Skeletal muscle satellite cell (primary cell): ENCODE data around the gene TMEM108.

Experiments used
- H3K27me3 ChIP-seq: 2 replicates; pipeline ENCODE4 v1.7.0; 2013; ENCODE audit warnings: low read length; ENCODE audit not compliant: control insufficient read depth, insufficient read depth
- H3K36me3 ChIP-seq: 2 replicates; pipeline ENCODE4 v1.7.0; 2013; ENCODE audit warnings: mild to moderate bottlenecking, control low read depth, low read length; ENCODE audit not compliant: insufficient read depth
- H3K4me1 ChIP-seq: 2 replicates; pipeline ENCODE4 v1.7.0; 2013; ENCODE audit warnings: low read length; ENCODE audit not compliant: control insufficient read depth, insufficient read depth
- H3K4me2 ChIP-seq: 2 replicates; pipeline ENCODE4 v1.7.0; 2013; ENCODE audit warnings: mild to moderate bottlenecking, low read length
- H3K4me3 ChIP-seq: 2 replicates; pipeline ENCODE4 v1.7.0; 2013; ENCODE audit warnings: low read length
- H3K9ac ChIP-seq: 2 replicates; pipeline ENCODE4 v1.7.0; 2013; ENCODE audit warnings: mild to moderate bottlenecking, low read depth, low read length, moderate library complexity
- H3K9me3 ChIP-seq: replicated peaks from 2 replicates; pipeline ENCODE4 v1.7.0; 2013; ENCODE audit warnings: mild to moderate bottlenecking, control low read depth, low read length

Gene TMEM108

DNA sequence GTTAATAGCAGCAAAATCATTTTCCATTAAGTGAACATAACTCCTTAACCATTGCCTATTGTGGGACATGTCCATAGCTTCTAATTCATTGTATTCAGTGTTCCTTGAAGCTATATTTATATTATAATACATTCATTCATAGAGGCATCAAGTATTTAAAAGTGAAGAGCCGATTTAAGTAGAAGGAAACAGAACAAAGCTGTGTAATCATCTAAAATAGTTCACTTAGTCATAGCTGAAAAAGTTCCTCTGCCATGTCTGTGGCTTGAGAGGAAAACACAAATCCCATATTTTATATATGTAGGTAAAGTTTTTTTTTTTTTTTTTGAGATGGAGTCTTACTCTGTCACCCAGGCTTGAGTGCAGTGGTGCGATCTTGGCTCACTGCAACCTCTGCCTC, 54.5 kb downstream of the TMEM108 start:
- Histone ChIP-seq H3K36me3 (no peaks in the 10 kb centered on the region), H3K9me3 (no peaks in the 10 kb centered on the region), H3K9ac (no peak overlapping the region), H3K4me1 (peaks cover 11% of the 10 kb centered on the region), H3K27me3 (no peaks in the 10 kb centered on the region), H3K4me2 (no peak overlapping the region), H3K4me3 (no peak overlapping the region)

DNA sequence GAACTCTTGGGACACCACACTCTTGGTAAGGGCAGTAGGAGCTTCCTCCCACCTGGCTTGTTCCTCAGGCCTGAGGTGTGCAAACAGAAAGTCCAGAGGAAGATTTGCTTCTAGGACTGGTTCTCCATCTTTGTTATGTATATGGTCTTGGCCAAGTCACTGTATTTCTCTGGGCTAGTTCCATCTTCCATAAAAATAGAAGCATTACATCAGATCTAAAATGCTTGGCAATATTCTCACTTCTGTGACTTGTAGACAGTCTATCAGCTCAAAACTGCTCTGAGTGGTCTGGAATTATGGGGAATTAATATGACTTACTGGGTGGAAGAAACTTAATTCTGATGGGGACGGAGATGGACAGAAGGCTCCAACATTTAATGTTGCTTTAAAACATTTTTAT, 55.2 kb downstream of the TMEM108 start:
- no peak overlapping the region for H3K4me2 ChIP-seq
- no peaks in the 10 kb centered on the region for H3K36me3 ChIP-seq
- H3K27me3 ChIP-seq: no peaks in the 10 kb centered on the region
- H3K4me3 ChIP-seq: no peak overlapping the region
- peaks cover 11% of the 10 kb centered on the region for H3K4me1 ChIP-seq
- H3K9ac ChIP-seq: no peak overlapping the region
- H3K9me3 ChIP-seq: no peaks in the 10 kb centered on the region

DNA sequence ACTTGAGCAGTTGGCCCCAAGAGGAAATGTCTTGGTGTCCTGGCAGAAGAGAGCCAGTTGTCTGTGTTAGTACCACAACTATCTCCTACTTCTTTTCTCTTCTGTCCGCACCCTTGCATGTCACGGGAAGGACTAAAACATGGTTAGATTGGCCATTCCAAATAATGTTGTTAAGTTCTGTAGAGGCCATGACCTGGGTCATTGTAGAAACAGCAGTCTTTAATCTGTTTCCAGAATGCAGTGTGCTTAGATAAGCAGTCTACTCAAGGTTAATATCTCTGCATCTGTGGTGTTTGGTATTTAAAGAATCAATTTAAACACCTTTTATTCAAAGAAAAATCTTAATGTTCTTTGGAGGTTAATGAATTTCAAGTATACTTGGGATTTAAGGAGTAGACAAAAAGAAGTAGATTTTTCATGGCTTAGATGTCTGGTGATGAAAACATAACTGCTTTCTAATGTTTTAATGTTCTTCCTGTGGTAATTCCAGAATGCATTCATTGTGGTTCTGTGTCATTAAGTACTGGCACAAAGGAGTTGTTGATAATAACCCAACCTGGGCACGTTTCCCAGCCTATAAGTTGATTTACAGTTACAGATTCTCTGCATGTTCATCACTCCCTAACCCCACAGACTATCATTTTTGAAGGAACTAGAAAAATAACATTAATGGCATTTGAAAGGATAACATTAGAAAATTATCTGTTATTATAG, 58.9 kb downstream of the TMEM108 start:
- Histone ChIP-seq H3K36me3 (no peaks in the 10 kb centered on the region), H3K4me3 (no peak overlapping the region), H3K4me2 (no peak overlapping the region), H3K27me3 (no peaks in the 10 kb centered on the region), H3K9ac (no peak overlapping the region), H3K4me1 (peaks cover 11% of the 10 kb centered on the region), H3K9me3 (no peaks in the 10 kb centered on the region)

DNA sequence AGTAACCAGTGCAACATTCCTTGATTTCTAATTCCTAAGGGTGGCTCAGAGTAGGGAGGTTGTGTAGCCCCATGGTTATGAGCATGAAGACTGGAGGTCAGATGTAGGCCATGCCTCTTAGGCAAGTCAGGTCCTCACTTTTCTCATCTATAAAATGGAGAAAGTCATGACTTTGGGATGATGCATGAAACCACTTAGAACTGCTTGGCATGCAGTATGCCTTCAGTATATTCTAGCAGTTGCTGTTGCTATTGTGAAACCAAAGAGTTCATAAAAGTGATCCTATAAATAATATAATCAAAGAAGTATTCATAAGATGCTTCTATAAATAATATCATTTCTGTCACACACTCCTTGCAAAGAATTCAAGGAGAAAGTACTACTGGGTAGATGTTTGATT, 65.5 kb downstream of the TMEM108 start:
- Histone ChIP-seq H3K4me2 (no peak overlapping the region), H3K9me3 (no peaks in the 10 kb centered on the region), H3K4me3 (no peak overlapping the region), H3K9ac (no peak overlapping the region), H3K4me1 (peaks cover 10% of the 10 kb centered on the region), H3K36me3 (no peaks in the 10 kb centered on the region), H3K27me3 (no peaks in the 10 kb centered on the region)

DNA sequence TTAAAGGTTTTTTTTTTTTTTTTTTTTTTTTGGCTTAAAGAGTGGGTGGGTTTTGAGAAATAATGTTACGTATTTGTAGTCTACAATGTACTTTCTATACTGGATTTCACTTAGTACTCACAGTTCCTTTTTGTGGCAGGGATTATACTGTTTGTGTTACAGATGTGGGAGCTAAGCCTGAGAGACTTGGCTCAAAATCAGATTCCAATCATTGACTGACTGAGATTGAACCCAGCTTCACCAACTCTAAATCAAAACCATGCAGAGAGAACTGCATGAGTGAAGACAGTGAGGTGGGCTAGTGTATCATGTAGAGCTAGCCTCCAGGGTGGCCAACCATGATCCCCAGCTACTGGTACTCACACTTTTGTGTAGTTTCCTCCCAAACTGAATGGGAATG, 68.0 kb downstream of the TMEM108 start:
- no peaks in the 10 kb centered on the region for H3K27me3 ChIP-seq
- no peaks in the 10 kb centered on the region for H3K9me3 ChIP-seq
- H3K4me2 ChIP-seq: no peak overlapping the region
- no peaks in the 10 kb centered on the region for H3K36me3 ChIP-seq
- H3K4me1 ChIP-seq: peaks cover 10% of the 10 kb centered on the region
- no peak overlapping the region for H3K4me3 ChIP-seq
- H3K9ac ChIP-seq: no peak overlapping the region

DNA sequence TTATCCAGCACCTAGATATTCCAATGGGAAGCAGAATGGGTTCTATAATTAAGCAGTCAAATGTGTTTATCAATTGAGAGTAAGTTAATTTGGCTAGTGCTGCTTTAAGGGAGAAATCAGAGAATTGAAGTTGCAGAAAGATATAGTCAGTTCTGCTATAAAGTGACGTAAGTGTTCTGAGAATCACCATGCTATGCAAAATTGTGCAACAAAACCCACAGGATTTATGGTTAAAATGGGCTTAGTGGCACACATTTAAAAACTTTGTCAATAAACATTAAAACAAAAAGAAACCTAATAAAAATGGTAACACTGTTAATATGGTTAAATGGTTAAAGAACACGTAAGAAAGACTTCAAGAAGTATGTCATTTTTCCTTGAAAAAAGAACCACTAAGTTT, 74.5 kb downstream of the TMEM108 start:
- peak overlapping the region; percentile 40 for H3K4me2 ChIP-seq
- no peaks in the 10 kb centered on the region for H3K9me3 ChIP-seq
- H3K4me1 ChIP-seq: peaks cover 37% of the 10 kb centered on the region
- no peaks in the 10 kb centered on the region for H3K27me3 ChIP-seq
- no peak overlapping the region for H3K9ac ChIP-seq
- no peaks in the 10 kb centered on the region for H3K36me3 ChIP-seq
- H3K4me3 ChIP-seq: no peak overlapping the region

DNA sequence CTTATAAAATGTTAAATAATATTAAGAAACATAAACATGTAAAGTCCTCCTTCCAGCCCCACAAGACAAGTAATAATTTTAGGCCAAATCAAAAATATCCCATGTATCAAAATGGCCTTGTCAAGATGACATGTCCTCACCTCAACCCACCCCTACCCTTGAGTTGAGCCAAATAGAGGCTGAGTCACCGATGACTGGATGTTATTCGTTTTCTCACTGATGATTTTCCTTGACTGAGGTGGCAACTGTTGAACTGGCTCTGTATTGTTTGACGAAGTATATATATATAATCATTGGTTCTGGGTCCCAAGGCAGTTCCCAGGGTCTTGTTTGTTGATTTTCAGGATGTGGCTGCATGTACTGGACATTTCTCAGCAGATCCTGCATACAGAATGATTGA, 75.3 kb downstream of the TMEM108 start:
- Histone ChIP-seq H3K4me3 (peak overlapping the region; percentile 55), H3K9me3 (no peaks in the 10 kb centered on the region), H3K9ac (peak overlapping the region; percentile 31), H3K4me2 (peak overlapping the region; percentile 62), H3K36me3 (no peaks in the 10 kb centered on the region), H3K4me1 (peaks cover 35% of the 10 kb centered on the region), H3K27me3 (no peaks in the 10 kb centered on the region)

DNA sequence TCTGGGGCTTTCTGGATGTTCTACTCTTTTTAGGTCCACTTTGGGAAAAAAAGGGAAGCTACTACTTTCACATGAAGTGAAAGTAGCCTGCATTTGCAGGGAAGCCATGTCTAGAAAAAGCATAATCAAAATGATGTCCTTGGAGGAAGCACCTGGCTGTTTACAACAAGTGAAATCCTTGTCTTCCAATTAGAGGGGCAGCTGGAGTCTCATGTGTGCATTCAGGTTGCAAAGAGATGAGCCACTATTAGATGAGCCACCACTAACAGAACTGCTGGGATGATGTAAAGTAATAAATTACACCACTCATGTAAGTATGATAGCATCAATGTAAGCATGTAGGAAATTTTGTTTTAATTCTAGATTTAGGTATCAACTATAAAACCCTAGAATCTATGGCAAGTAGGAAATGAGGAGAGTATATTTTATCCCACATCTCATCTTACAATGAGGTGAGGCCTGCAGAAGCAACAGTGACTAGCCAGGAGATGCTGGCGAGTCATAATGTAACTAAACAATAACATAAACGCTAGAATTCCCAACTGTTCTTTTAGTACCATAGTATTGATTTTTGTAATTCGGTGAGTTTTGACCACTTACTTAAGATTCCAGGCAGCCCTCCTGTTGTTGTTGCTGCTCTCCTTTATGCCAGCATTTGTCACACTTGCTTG, 75.9 kb downstream of the TMEM108 start:
- Histone ChIP-seq H3K9ac (peak overlapping the region; percentile 31), H3K4me3 (peak overlapping the region; percentile 55), H3K36me3 (no peaks in the 10 kb centered on the region), H3K4me1 (peaks cover 35% of the 10 kb centered on the region), H3K27me3 (no peaks in the 10 kb centered on the region), H3K4me2 (peak overlapping the region; percentile 62), H3K9me3 (no peaks in the 10 kb centered on the region)

DNA sequence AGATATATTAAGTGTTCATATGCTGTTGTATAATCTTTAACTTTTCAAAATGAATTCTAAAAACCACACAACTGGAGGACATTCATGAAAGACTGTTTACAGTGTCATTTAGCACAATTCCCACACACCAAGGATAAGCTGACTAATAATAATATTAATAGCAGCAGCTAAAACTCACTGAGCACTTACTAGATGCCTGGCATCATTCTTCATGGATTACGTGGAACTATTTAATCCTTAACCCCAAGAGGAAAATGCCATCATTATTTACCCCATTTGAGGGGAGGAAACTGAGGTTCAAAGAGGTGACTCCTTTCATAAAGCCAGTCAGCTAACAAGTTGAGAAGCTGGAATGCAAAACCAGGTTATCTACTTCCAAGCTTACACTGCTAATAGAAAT, 77.0 kb downstream of the TMEM108 start:
- Histone ChIP-seq H3K36me3 (no peaks in the 10 kb centered on the region), H3K4me1 (peaks cover 35% of the 10 kb centered on the region), H3K9me3 (no peaks in the 10 kb centered on the region), H3K4me2 (no peak overlapping the region), H3K27me3 (no peaks in the 10 kb centered on the region), H3K9ac (no peak overlapping the region), H3K4me3 (no peak overlapping the region)

DNA sequence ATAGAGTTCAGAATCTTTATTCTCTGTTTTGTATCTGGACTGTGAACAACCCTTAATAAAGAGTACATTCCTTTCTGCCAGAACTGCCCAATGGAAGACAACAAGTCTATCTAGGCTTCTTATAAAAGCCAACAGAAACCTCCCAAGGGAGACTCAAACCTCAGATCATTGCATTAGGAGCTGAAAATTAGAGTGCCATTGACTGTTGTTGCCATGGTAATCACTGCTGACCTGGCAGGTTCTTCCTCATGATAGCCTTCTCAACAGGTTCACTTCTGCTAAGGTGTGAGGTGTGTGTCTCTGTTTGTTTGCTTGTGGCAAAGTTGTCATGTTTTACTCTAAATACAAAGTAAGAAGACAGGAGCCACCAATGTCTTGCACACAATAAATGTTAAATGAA, 79.2 kb downstream of the TMEM108 start:
- no peaks in the 10 kb centered on the region for H3K36me3 ChIP-seq
- H3K9me3 ChIP-seq: no peaks in the 10 kb centered on the region
- peaks cover 32% of the 10 kb centered on the region for H3K4me1 ChIP-seq
- no peaks in the 10 kb centered on the region for H3K27me3 ChIP-seq
- no peak overlapping the region for H3K4me3 ChIP-seq
- no peak overlapping the region for H3K4me2 ChIP-seq
- no peak overlapping the region for H3K9ac ChIP-seq

DNA sequence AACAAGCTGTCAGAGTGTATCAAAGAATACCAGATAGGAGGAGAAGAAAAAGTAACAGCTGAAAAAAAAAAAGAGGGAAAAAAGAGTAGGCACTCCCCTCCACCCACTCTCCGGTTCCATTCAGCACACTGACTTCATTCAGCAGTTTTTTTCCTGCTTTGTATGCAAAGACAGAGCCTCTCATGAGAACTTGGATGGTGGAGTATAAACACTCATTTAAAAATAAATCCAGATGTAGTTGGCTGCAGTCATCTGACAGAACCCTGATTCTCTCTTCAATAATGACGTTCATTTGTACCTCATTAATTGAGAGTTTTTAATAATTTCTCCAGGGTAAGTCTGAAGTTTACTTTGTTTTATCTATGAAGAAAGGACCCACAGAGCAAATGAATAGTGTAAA, 81.0 kb downstream of the TMEM108 start:
- no peak overlapping the region for H3K4me2 ChIP-seq
- no peak overlapping the region for H3K4me3 ChIP-seq
- no peaks in the 10 kb centered on the region for H3K9me3 ChIP-seq
- no peaks in the 10 kb centered on the region for H3K36me3 ChIP-seq
- peaks cover 14% of the 10 kb centered on the region for H3K4me1 ChIP-seq
- no peak overlapping the region for H3K9ac ChIP-seq
- no peaks in the 10 kb centered on the region for H3K27me3 ChIP-seq

DNA sequence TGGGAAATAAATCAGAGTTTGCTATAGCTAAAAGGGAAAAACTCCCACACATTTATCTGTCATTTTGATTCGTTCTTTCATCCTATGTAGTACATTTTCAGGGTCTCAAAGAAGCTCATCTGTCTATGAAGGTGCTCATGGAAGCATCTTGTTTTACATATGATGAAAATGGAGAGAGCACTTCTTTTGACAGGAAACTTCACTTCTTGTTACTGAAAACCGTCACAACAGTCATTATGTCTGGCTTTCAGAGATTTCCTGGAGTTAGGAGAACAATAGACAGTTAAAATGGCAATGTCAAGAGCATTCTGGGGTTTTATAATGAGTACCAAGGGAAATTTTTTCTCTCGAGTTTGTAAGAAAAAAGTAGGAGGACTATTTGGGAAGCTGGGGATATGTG, 83.3 kb downstream of the TMEM108 start:
- H3K4me1 ChIP-seq: no peaks in the 10 kb centered on the region
- H3K9me3 ChIP-seq: no peaks in the 10 kb centered on the region
- H3K4me2 ChIP-seq: no peak overlapping the region

More for the DNA sequence above, 83.3 kb downstream of the TMEM108 start:
- Histone ChIP-seq H3K27me3 (no peaks in the 10 kb centered on the region), H3K9ac (no peak overlapping the region), H3K36me3 (no peaks in the 10 kb centered on the region), H3K4me3 (no peak overlapping the region)
